Epithelial cell of esophagus (primary cell): ENCODE measurements around the gene GJC2.

ENCODE experiments used
- DNase-seq: peaks from one replicate; pipeline ENCODE4 v3.0.0; 2010; ENCODE audit warnings: low read depth
- H3K4me3 ChIP-seq: 2 replicates; pipeline ENCODE4 v1.5.1; 2011; ENCODE audit warnings: mild to moderate bottlenecking, low read length, control low read depth
- TF ChIP-seq, protein P1 (sequence below): IDR thresholded peaks from 2 replicates; pipeline ENCODE4 v1.5.1; 2011; ENCODE audit warnings: low read depth, mild to moderate bottlenecking, low read length, control low read depth, inconsistent platforms; ENCODE audit not compliant: insufficient read depth; ENCODE audit errors: missing control alignments

The GJC2 gene

DNA sequence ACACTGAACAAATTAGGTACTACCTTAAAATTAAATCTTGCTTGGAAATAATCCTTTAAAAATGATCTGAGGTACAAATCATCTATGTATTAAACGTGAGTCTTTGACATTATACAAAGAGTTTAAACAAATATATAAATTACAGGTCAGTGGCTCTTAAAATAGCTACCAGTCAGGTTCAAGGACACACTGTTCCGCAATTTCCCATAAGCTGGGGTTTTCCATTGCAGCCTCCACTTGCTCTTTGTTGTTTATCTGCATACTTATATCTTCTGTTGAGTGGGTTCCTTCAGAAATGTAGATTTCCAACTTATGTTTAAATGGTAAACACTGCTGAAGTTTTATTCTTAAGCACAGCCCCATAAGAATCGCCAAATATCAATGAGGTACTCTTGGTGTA, 34.9 kb upstream of the GJC2 start:
- no peak for DNase-seq
- TF ChIP-seq, protein P1, sequence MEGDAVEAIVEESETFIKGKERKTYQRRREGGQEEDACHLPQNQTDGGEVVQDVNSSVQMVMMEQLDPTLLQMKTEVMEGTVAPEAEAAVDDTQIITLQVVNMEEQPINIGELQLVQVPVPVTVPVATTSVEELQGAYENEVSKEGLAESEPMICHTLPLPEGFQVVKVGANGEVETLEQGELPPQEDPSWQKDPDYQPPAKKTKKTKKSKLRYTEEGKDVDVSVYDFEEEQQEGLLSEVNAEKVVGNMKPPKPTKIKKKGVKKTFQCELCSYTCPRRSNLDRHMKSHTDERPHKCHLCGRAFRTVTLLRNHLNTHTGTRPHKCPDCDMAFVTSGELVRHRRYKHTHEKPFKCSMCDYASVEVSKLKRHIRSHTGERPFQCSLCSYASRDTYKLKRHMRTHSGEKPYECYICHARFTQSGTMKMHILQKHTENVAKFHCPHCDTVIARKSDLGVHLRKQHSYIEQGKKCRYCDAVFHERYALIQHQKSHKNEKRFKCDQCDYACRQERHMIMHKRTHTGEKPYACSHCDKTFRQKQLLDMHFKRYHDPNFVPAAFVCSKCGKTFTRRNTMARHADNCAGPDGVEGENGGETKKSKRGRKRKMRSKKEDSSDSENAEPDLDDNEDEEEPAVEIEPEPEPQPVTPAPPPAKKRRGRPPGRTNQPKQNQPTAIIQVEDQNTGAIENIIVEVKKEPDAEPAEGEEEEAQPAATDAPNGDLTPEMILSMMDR: no peak

DNA sequence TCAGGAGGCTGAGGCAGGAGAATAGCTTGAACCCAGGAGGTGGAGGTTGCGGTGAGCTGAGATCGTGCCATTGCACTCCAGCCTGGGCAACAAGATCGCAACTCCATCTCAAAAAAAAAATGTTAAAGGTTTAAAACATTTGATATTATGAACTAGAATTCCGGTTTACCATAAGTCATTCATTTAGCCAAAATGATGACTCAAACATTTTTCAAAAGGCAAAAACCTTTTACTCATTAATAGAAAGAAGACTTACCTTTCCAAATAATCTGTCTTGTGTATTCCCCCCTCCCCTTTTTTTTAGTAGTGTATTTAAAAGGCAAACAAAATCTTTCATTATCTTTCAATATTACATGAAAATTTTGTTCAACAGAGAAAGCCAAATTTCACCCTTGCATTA, 32.4 kb upstream of the GJC2 start:
- DNase-seq: no peak
- H3K4me3 ChIP-seq: no peak overlapping the region
- TF ChIP-seq, protein P1: no peak

More for the DNA sequence above, 34.9 kb upstream of the GJC2 start:
- no peak overlapping the region for H3K4me3 ChIP-seq

DNA sequence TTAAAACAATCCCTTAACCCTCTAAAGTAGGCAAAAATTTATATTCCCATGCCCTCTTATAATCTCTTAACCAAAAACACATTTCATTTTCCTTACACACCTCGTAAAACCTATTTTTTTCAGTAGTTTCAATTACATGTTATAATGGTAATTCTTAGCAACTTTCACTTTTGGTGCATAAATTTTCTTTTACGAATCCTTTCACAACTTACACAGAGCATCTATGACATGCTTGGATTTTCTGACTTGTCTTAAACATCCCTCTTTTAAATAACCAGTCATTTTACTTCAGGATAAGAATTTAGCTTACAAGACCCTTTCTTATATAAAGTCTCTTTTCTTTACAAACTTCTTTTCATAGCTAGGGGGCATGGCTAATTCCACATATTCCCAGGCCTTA, 31.7 kb upstream of the GJC2 start:
- TF ChIP-seq, protein P1: no peak
- no peak overlapping the region for H3K4me3 ChIP-seq
- no peak for DNase-seq

DNA sequence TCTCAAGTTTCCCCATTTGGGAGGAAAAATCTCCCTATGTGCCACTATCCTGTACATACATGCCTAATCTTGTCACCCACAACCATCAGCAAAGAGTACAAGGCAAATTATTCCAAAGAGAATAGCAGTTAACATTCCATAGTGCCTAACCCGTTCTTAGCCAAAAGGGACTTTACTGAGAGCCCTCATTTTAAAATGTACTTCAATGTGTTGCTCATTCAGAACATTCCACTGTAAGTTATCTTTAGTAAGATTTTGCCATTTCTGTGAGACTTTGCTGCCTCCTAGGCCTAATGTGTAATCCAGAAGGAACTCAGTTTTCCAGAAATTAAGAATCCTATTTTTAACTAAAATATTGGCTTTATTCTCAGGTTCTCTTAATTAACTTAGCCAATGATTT, 29.4 kb upstream of the GJC2 start:
- no peak for DNase-seq
- H3K4me3 ChIP-seq: no peak overlapping the region
- TF ChIP-seq, protein P1: no peak

DNA sequence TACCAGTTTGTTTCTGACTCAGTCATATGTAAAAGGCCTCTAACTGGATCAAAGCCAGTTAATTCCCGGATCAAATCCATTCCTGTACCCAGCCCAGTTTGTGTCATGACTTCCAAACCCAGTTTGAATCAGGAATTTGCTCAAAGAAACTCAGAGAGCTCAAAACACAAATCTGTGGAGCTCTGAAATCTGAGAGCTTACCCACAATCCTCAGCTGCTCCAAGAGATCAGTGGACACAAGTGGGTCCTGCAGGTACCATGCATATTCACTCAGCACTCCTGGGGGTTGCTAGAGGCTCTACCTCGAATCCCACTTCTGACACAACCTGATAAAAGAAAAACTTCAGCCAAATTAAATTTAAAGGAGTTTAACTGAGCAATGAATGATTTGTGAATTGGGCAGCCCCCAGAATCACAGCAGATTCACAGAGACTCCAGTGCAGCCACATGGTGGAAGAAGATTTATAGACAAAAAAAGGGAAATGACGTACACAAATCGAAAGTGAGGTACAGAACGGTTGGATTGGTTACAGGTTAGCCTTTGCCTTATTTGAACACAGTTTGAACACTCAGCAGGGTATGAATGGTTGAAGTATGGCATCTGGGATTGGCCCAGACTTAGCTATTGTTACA, 28.8 kb upstream of the GJC2 start:
- no peak overlapping the region for H3K4me3 ChIP-seq
- TF ChIP-seq, protein P1: no peak

DNA sequence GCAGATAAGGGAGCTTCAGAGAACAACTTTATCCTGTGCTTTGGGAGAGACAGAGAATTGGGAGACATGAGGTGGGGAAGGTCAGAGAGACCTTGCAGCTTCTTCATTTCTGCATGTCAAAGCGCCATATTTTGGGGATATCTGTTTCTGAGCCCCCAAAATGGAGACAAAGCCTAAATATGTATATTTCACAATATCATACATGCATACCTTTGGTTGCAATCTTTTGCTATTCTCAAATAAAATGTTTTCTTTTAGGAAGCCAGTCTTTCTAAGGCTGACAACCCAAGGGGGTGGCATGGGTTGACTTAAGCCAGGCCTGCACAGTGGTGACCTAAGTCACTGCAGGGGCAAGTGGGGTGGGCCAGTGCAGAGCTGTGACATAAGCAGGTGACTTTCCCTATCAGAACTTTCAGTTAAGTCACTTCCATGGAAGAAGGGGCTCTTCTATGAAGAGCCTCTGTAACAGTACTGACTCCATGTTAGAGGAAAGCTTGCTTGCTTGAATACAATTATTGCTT, 26.7 kb upstream of the GJC2 start:
- TF ChIP-seq, protein P1: no peak
- no peak overlapping the region for H3K4me3 ChIP-seq
- no peak for DNase-seq

More for the DNA sequence above, 28.8 kb upstream of the GJC2 start:
- peak; percentile 46 for DNase-seq

DNA sequence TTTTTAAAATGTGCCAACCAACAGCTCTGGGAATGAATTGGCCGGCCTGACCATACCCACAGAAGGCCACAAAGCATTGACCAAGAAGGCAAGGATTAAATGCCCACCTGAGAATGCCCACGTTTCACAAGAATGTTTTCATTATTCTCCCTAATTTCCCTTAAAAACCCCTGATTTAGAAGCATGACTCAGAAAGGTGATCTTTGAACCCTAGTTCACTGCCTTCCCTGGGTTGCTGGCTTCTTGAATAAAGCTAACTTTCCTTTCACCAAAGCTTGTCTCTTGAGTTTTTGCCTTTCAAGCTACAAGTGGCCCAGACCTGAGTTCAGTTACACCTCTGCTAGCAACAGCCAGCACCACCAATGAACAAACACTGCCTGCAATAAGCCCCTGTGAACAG, 26.2 kb upstream of the GJC2 start:
- TF ChIP-seq, protein P1: no peak
- H3K4me3 ChIP-seq: no peak overlapping the region
- no peak for DNase-seq
